Prostate gland (tissue), 2 donors: ENCODE measurements around the gene DSG2. TPM values are rescaled to one million over a fixed set of nuclear protein-coding genes. Genes with fewer than 3 reads are reported as not detected.
"Not testable (repeated sequence)": the region's sequence is repeated elsewhere in the genome, so short reads cannot be mapped to it uniquely, and the experiment has no call there.

Source experiments
- DNase-seq: peaks from one replicate; pipeline ENCODE4 v3.0.0-alpha.2; 2019; ENCODE audit warnings: low spot score
- H3K27ac ChIP-seq, 2 donors: fragments of 200-600 bp; sonication (generic); 2 replicates each; pipeline ENCODE4 v1.5.1; 2017 to 2019
- H3K27me3 ChIP-seq: fragments of 200-600 bp; sonication (generic); replicated peaks from 2 replicates; pipeline ENCODE4 v1.5.1; 2019; ENCODE audit not compliant: insufficient read depth
- H3K36me3 ChIP-seq, 2 donors: fragments of 200-600 bp; sonication (generic); 1 replicate in 1 of 2; 2 replicates in 1 of 2; pipeline versions ENCODE4 v1.5.1 to v1.8.1; 2017 to 2019
- H3K4me1 ChIP-seq: fragments of 200-600 bp; sonication (generic); replicated peaks from 2 replicates; pipeline ENCODE4 v1.5.1; 2019
- H3K4me3 ChIP-seq, 2 donors: fragments of 200-600 bp; sonication (generic); 2 replicates each; pipeline ENCODE4 v1.5.1; 2017 to 2019
- H3K9me3 ChIP-seq: fragments of 200-600 bp; sonication (generic); 2 replicates; pipeline ENCODE4 v1.5.1; 2017
- POLR2A ChIP-seq: fragments of 450-650 bp; IDR thresholded peaks from one replicate; pipeline ENCODE4 v1.6.1; 2016; ENCODE audit warnings: antibody characterized with exemption, mild to moderate bottlenecking
- POLR2AphosphoS5 ChIP-seq: sonication (generic); formaldehyde crosslinking; IDR thresholded peaks from one replicate; pipeline ENCODE4 v1.6.1; 2017; ENCODE audit warnings: antibody characterized with exemption
- WGBS: methylation state at CpG from one replicate; pipeline ENCODE4 v1.1.5; 2018; 5-methylcytosine and 5-hydroxymethylcytosine counted together
- intact Hi-C: fragments of 100-400 bp; cut with DNase I; formaldehyde crosslinking; loops from one replicate; pipeline ENCODE4 v1.14.2; 2022
- total RNA-seq, 2 donors: library from RNA; depleted of rRNA; stranded (reverse); fragments of >200 nt; gene quantifications; one replicate each; pipeline ENCODE4 v1.1.0, GENCODE V29; 2016
- TF ChIP-seq, protein P1 (sequence below), 4 experiments: fragments of 200-600 bp in 2 of 4; fragments of 450-650 bp in 2 of 4; sonication (generic) in 2 of 4; IDR thresholded peaks; 1 replicate in 3 of 4; 2 replicates in 1 of 4; pipeline ENCODE4 v1.5.1; 2016 to 2019; ENCODE audit warnings: antibody characterized with exemption in 4 of 4, mild to moderate bottlenecking in 2 of 4, moderate library complexity in 2 of 4

DSG2 gene
- total RNA-seq, 2 donors from 2014 or later: 19.5 to 63.2 TPM

DNA sequence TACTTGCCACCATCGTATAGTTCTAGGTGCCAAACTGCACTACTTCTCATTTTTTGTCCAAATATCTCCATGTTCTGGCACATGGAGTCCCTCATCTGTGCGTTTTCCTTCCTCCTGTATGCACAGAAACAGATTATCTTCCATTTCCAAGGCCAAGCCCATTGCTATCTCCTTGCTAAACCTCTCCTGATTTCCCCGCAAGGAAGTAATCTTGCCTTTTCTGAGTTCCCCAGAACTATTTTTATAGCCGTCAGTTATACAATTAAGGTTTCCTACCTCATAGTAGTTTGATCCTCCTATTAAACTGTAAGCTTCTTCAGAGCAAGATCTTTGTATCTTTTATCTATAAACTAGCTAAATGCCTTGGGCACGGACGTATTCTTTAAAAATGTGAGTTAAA is 7.2 kb downstream of the DSG2 start:
- WGBS: 41% methylated on average over 6 of the region's 6 CpGs
- intact Hi-C loops: no loop called here
- no peaks in the 10 kb centered on the region for H3K9me3 ChIP-seq
- H3K27me3 ChIP-seq: no peaks in the 10 kb centered on the region
- no peak for TF ChIP-seq POLR2AphosphoS5
- TF ChIP-seq, protein P1, sequence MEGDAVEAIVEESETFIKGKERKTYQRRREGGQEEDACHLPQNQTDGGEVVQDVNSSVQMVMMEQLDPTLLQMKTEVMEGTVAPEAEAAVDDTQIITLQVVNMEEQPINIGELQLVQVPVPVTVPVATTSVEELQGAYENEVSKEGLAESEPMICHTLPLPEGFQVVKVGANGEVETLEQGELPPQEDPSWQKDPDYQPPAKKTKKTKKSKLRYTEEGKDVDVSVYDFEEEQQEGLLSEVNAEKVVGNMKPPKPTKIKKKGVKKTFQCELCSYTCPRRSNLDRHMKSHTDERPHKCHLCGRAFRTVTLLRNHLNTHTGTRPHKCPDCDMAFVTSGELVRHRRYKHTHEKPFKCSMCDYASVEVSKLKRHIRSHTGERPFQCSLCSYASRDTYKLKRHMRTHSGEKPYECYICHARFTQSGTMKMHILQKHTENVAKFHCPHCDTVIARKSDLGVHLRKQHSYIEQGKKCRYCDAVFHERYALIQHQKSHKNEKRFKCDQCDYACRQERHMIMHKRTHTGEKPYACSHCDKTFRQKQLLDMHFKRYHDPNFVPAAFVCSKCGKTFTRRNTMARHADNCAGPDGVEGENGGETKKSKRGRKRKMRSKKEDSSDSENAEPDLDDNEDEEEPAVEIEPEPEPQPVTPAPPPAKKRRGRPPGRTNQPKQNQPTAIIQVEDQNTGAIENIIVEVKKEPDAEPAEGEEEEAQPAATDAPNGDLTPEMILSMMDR (IDR thresholded peaks at IDR 0.05): no peak
- TF ChIP-seq POLR2A: no peak
- DNase-seq: no peak
- H3K27ac ChIP-seq: no peak overlapping the region
- H3K36me3 ChIP-seq: no peaks in the 10 kb centered on the region
- H3K4me1 ChIP-seq: no peaks in the 10 kb centered on the region
- no peak overlapping the region for H3K4me3 ChIP-seq

DNA sequence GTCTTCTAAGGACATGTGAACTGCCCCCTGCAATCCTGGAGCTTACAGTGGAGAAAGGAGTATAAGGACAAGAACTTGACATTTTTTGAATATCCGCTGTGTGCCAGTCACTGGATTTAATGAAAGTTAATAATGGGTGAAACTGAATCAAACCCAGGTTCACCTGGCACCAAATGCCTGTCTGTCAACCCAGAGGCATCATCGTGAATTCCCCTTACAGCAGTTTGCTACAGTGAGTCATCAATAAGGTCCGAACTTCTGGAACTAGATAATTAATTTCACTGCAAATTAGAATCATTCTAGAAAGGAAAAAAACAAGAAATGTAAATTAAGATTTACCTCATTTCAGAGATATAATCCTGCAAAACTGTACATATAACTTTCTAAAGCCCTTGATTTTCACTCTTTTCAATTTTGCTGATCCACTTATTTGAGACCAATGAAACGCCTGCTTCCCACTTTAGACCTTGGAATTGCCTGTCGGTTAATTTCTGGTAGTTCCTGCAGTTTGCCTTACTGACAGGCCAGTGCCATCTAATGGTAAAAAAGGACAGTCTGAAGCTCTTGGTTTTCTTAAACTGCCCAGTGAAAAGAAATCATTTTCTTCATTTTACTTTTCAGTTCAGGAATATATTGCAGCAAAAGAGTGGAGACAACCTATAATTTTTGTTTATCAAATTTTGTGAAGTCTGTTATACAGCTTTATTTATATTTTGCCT is 8.2 kb downstream of the DSG2 start:
- Histone ChIP-seq H3K4me3 (no peak overlapping the region), H3K36me3 (no peaks in the 10 kb centered on the region), H3K9me3 (no peaks in the 10 kb centered on the region), H3K27me3 (no peaks in the 10 kb centered on the region), H3K4me1 (no peaks in the 10 kb centered on the region), H3K27ac (no peak overlapping the region)
- intact Hi-C loops: no loop called here
- TF ChIP-seq POLR2A (no peak), POLR2AphosphoS5 (no peak)
- TF ChIP-seq, protein P1 (IDR thresholded peaks at IDR 0.05): peak in 2 of 4 experiments; percentile 23 to 41
- no peak for DNase-seq
- 69% methylated on average over 5 of the region's 5 CpGs for WGBS

DNA sequence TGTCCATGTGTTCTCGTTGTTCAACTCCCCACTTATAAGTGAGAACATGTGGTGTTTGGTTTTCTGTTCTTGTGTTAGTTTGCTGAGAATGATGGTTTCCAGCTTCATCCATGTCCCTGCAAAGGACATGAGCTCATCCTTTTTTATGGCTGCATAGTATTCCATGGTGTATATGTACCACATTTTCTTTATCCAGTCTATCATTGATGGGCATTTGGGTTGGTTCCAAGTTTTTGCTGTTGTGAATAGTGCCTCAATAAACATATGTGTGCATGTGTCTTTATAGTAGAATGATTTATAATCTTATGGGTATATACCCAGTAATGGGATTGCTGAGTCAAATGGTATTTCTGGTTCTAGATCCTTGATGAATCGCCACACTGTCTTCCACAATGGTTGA is 9.1 kb downstream of the DSG2 start:
- H3K9me3 ChIP-seq, intact Hi-C loops: not testable (repeated sequence)
- WGBS: 92% methylated on average over 2 of the region's 2 CpGs

DNA sequence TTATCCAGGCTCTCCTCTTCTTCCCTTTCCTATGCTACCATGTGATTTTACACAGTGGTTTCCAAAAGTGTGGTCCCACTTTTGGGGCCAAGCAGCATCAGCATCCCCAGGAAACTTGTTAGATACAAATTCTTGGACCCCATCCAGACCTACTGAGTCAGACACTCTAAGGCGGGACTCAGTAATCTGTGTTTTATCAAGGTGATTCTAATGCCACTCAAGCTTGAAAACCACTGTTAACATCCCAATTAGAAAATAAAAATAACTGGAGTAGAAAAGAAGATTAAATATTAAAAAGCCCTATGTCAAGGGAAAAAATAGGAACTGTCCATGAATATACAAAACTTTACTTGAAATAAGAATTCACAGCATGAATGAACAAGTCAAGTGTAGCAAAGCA is 10.8 kb downstream of the DSG2 start:
- no peak for DNase-seq
- Histone ChIP-seq H3K36me3 (no peaks in the 10 kb centered on the region), H3K27ac (no peak overlapping the region), H3K4me3 (no peak overlapping the region), H3K4me1 (no peaks in the 10 kb centered on the region), H3K9me3 (no peaks in the 10 kb centered on the region), H3K27me3 (no peaks in the 10 kb centered on the region)
- TF ChIP-seq POLR2A: no peak
- TF ChIP-seq, protein P1 (IDR thresholded peaks at IDR 0.05): no peak
- intact Hi-C loops: no loop called here
- 72% methylated on average over 1 of the region's 1 CpG for WGBS

More for the DNA sequence above, 9.1 kb downstream of the DSG2 start:
- not testable (repeated sequence) for H3K4me1 ChIP-seq, H3K27ac ChIP-seq, H3K4me3 ChIP-seq, DNase-seq, H3K36me3 ChIP-seq, H3K27me3 ChIP-seq

DNA sequence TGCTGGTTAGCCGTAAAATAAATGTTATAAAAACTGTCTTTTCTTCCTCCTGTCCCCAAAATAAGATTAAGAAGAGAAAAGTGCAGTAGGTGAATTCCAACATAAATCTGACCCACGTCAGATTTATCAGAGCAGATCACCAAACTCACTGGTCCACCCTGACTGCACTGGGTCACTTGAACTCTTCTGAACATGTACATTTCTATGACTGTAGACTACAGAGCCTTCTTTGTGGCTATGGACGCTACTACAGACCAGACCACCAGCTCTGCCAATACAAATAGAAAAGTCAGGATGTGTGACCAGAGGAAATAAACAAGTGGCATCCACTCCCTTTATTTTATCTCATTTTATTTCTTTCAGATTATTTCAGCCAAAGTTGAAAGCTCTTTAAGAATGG is 11.6 kb downstream of the DSG2 start:
- intact Hi-C loops: no loop called here
- Histone ChIP-seq H3K36me3 (no peaks in the 10 kb centered on the region), H3K4me1 (no peaks in the 10 kb centered on the region), H3K4me3 (no peak overlapping the region), H3K27ac (no peak overlapping the region), H3K9me3 (no peaks in the 10 kb centered on the region), H3K27me3 (no peaks in the 10 kb centered on the region)
- no peak for TF ChIP-seq POLR2A
- no peak for TF ChIP-seq POLR2AphosphoS5
- TF ChIP-seq, protein P1 (IDR thresholded peaks at IDR 0.05): no peak
- 57% methylated on average over 3 of the region's 3 CpGs for WGBS
- DNase-seq: no peak
